RWPE1 (cell line): ENCODE results near the gene ACAD9.

Experiments used
- CTCF ChIA-PET: fragments of 350-600 bp; sonication (Branson Sonifier 250); formaldehyde crosslinking; extraction: SDS; loops from one replicate; lab custom pipeline; 2021; lab: Yijun Ruan, JAX
- POLR2A ChIA-PET: fragments of 400-600 bp; formaldehyde crosslinking; extraction: SDS; loops from one replicate; lab custom pipeline; 2020; ENCODE audit warnings: antibody characterized with exemption; ENCODE audit not compliant: low non-redundant PET; lab: Yijun Ruan, JAX
- DNase-seq: peaks from one replicate; pipeline ENCODE4 v3.0.0; 2012; ENCODE audit warnings: low spot score
- H3K27ac ChIP-seq: fragments of 450-650 bp; 2 replicates; pipeline ENCODE4 v1.5.1; 2017
- TF ChIP-seq, protein P1 (sequence below): fragments of 450-650 bp; conservative IDR thresholded peaks from 2 replicates; pipeline ENCODE4 v1.5.1; 2017; ENCODE audit warnings: low read depth, mild to moderate bottlenecking

Gene ACAD9

DNA sequence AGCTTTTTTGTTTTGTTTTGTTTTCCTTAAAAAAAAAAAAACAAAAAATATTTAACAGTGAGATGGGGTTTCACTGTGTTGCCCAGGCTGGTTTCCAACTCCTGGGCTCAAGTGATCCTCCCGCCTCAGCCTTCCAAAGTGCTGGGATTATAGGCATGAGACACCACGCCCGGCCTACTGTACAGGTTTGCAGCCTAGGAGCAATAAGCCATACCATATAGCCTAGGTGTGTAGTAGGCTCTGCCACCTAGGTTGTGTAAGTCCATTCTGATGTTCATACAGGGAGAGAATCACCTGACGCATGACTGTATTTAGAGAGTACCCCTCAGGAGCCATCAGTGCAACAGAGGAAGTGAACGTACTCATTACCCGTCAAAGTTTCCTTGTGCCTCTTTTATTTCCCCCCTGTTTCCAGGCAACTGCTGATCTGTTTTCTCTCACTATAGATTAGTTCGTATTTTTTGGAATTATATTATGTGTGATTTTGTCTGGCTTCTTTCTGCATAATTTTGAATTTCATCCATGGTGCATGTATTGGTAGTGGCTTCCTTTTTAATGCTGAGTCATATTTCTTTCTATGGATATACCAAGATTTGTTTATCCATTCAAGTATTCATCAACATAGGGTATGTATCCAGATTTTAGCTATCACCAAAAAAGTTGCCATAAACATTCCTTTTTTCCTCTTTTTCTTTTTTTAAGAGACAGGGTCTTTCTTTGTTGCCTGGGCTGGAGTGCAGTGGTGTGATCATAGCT, 9.9 kb downstream of the ACAD9 start:
- POLR2A ChIA-PET = no interaction called here
- H3K27ac ChIP-seq = no peak overlapping the region
- TF ChIP-seq, protein P1, sequence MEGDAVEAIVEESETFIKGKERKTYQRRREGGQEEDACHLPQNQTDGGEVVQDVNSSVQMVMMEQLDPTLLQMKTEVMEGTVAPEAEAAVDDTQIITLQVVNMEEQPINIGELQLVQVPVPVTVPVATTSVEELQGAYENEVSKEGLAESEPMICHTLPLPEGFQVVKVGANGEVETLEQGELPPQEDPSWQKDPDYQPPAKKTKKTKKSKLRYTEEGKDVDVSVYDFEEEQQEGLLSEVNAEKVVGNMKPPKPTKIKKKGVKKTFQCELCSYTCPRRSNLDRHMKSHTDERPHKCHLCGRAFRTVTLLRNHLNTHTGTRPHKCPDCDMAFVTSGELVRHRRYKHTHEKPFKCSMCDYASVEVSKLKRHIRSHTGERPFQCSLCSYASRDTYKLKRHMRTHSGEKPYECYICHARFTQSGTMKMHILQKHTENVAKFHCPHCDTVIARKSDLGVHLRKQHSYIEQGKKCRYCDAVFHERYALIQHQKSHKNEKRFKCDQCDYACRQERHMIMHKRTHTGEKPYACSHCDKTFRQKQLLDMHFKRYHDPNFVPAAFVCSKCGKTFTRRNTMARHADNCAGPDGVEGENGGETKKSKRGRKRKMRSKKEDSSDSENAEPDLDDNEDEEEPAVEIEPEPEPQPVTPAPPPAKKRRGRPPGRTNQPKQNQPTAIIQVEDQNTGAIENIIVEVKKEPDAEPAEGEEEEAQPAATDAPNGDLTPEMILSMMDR = no peak
- CTCF ChIA-PET = interaction anchor here (0.6 kb wide), 1 partner anchor 505 kb away, joined by 3 read pairs; no protein-coding TSS in a partner anchor
- no peak for DNase-seq

DNA sequence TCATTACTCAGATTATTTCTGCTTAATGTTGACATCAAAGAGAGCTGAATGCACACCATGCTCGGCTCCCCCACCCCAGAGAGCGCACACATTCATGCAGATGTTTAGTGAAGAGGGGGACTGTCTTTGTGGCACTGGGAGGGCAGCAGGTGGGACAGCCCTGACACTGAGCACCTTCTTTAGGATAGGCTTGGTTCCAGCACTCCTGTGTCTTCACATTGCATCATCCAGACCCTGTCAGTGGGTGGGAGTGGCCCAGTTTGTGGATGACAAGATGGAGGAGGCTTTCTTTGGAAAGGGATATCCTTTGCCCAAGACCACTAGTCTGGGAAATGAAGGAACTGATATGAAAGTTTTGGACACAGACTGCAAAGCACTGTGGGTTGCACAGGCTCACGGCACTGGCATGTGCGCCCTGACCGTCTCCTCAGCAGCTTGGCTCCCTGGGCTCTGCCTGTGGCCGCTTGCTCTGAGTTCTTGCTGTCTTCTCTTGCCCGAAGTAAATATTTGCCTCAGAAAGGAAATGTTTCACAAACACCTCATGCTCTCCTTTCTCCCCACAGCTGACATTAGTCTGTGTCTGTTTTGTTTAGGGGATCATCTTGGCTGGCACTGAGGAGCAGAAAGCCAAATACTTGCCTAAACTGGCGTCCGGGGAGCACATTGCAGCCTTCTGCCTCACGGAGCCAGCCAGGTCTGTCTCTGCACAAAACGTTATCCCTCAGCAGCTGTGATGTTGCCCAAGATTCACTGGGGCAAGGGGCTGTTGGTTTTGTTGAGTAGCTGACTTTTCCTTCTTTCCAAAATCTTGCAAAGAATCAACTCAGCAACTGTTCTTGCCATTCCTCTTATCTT, 16.6 kb downstream of the ACAD9 start:
- H3K27ac ChIP-seq = peak overlapping the region; percentile 60
- ChIA-PET POLR2A (interaction anchor here (0.6 kb wide), 1 partner anchor 328 kb away, joined by 3 read pairs; no protein-coding TSS in a partner anchor), CTCF (interaction anchor here (0.6 kb wide), 1 partner anchor 263 kb away, joined by 3 read pairs; no protein-coding TSS in a partner anchor)
- DNase-seq = no peak
- TF ChIP-seq, protein P1 = no peak

DNA sequence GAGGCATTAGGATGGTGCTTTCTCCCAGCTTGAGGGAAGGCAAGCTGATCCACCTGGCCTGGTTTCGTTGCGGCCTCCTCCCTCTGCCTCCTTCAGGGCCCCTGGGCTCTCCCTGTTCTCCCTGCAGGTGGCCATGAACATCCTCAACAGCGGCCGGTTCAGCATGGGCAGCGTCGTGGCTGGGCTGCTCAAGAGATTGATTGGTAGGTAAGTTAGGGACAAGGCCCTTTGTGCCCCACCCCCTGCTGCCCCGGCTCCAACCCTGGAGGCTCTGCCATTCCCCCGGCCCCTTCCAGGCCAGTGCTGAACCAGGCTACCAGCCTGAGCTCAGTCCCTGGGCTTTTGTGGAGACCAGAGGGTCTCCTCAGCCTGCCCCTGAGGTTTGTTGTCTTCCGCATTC, 23.0 kb downstream of the ACAD9 start:
- no peak overlapping the region for H3K27ac ChIP-seq
- ChIA-PET CTCF (interaction anchor here (0.6 kb wide), 1 partner anchor 68 kb away, joined by 4 read pairs; no protein-coding TSS in a partner anchor), POLR2A (no interaction called here)
- TF ChIP-seq, protein P1 = no peak
- no peak for DNase-seq

DNA sequence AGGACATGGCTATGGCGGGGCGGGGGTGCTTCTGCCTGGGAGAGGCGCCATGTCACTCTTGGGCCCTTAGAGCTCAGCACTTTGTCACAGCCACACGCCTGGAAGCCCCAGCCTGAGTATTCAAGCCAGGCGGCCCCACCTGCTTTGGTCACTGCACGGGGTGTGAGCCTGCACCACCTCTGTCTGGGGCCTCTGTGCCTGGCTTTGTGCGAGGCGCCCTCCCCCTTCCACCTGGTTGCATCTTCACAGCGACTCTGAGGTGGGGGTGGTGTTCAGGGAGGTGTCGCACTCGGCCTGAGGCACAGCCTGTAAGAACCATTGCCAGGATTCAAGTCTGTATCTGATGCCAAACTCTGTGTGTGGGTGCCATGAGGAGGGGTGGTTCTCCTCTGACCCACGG, 24.1 kb downstream of the ACAD9 start:
- POLR2A ChIA-PET = no interaction called here
- TF ChIP-seq, protein P1 = no peak
- no peak for DNase-seq
- CTCF ChIA-PET = no interaction called here
- H3K27ac ChIP-seq = no peak overlapping the region

DNA sequence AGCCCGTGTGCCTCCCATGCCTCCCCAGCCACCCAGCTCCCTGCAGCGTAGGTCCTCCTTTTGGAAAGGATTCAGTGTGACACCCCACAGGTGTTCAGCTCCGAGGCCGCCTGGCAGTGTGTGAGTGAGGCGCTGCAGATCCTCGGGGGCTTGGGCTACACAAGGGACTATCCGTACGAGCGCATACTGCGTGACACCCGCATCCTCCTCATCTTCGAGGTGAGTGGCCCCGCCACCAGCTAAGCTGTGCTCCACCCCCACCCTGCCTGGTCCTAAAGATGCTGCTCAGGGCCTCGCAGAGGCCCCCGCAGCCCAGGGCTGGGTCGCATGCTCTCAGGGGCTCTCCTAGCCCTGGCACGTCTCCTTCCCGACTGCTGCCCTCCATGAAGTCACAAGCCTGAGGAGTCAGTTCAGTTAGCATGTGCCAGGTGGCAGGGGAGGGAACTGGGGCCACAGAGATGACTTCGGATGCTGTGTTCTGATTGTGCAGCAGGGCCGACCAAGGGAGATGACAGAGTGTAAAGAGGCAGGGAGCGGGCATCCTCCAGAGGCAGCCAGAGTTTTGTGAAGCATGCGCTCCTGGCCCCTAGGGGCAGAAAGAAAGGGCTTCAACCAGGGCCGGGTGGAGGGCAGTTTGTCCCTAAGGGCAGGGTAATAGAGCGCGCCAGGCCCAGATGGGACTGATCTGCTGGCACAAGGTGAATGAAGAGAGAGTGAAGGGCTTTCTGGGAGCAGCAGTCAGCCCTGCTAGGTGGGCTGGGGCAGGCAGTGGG, 26.8 kb downstream of the ACAD9 start:
- ChIA-PET CTCF (no interaction called here), POLR2A (interaction anchor here (0.6 kb wide), 1 partner anchor 13 kb away, joined by 4 read pairs; no protein-coding TSS in a partner anchor)
- H3K27ac ChIP-seq = no peak overlapping the region
- TF ChIP-seq, protein P1 = no peak
- no peak for DNase-seq
